Skeletal muscle satellite cell (primary cell): Measurements from ENCODE around the gene C22orf15.
A peak's percentile ranks its signal among the peaks of the same experiment; 100 is the strongest.
"Not testable (repeated sequence)": the region's sequence is repeated elsewhere in the genome, so short reads cannot be mapped to it uniquely, and the experiment has no call there.

Source experiments
- H3K27me3 ChIP-seq: 2 replicates; pipeline ENCODE4 v1.7.0; 2013; ENCODE audit warnings: low read length; ENCODE audit not compliant: control insufficient read depth, insufficient read depth
- H3K36me3 ChIP-seq: 2 replicates; pipeline ENCODE4 v1.7.0; 2013; ENCODE audit warnings: mild to moderate bottlenecking, control low read depth, low read length; ENCODE audit not compliant: insufficient read depth
- H3K4me1 ChIP-seq: 2 replicates; pipeline ENCODE4 v1.7.0; 2013; ENCODE audit warnings: low read length; ENCODE audit not compliant: control insufficient read depth, insufficient read depth
- H3K4me2 ChIP-seq: 2 replicates; pipeline ENCODE4 v1.7.0; 2013; ENCODE audit warnings: mild to moderate bottlenecking, low read length
- H3K4me3 ChIP-seq: 2 replicates; pipeline ENCODE4 v1.7.0; 2013; ENCODE audit warnings: low read length
- H3K9ac ChIP-seq: 2 replicates; pipeline ENCODE4 v1.7.0; 2013; ENCODE audit warnings: mild to moderate bottlenecking, low read depth, low read length, moderate library complexity
- H3K9me3 ChIP-seq: replicated peaks from 2 replicates; pipeline ENCODE4 v1.7.0; 2013; ENCODE audit warnings: mild to moderate bottlenecking, control low read depth, low read length

The C22orf15 gene

DNA sequence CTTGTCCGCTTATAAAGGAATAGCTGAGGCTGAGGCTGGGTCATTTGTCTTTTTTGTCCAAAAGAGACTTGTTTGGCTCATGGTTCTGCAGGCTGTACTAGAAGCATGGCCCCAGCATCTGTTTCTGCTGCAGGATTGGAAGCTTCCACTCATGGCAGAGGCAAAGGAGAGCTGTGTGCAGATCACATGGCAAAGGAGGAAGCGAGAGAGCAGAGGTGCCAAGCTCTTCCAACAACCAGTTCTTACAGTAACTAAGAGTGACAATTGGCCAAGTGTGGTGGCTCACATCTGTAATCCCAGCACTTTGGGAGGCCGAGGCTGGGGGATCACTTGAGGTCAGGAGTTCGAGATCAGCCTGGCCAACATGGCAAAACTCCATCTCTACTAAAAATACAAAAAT lies 34.7 kb upstream of the C22orf15 start:
- H3K27me3 ChIP-seq: peaks cover 12% of the 10 kb centered on the region

DNA sequence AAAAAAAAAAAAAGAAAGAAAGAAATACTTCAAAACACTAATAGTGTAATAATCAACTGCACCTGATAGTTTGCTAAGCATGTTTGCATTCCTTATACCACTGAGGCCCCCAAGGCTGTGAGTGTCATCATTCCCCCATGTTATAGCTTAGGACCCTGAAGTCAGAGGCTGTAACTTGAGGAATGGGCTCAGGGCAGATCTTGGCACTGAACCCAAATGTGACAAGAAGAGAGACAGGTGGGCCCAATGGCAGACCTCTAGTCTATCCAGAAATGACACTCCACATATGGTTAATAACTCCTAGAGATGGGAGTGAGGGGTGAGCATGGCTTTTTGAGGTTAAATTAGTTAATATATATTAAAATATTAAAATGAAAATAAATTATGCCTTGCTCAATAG lies 25.1 kb upstream of the C22orf15 start:
- Histone ChIP-seq H3K4me1 (peaks cover 5% of the 10 kb centered on the region), H3K9me3 (no peaks in the 10 kb centered on the region), H3K4me2 (no peak overlapping the region), H3K27me3 (no peaks in the 10 kb centered on the region), H3K9ac (no peak overlapping the region), H3K36me3 (no peaks in the 10 kb centered on the region), H3K4me3 (no peak overlapping the region)

More for the DNA sequence above, 34.7 kb upstream of the C22orf15 start:
- H3K4me2 ChIP-seq, H3K36me3 ChIP-seq, H3K4me1 ChIP-seq, H3K4me3 ChIP-seq, H3K9me3 ChIP-seq, H3K9ac ChIP-seq: not testable (repeated sequence)

- no peak overlapping the region for H3K9ac ChIP-seq
- H3K4me1 ChIP-seq: peaks cover 14% of the 10 kb centered on the region
- H3K9me3 ChIP-seq: no peaks in the 10 kb centered on the region
- peaks cover 19% of the 10 kb centered on the region for H3K36me3 ChIP-seq
- H3K4me3 ChIP-seq: no peak overlapping the region
- H3K27me3 ChIP-seq: no peaks in the 10 kb centered on the region
- H3K4me2 ChIP-seq: peak overlapping the region; percentile 1
These were observed 20.1 kb upstream of the C22orf15 start for GRCh38 chr22:23742505-23743264.

- no peaks in the 10 kb centered on the region for H3K27me3 ChIP-seq
- peaks cover 19% of the 10 kb centered on the region for H3K36me3 ChIP-seq
- H3K9ac ChIP-seq: no peak overlapping the region
- H3K4me2 ChIP-seq: no peak overlapping the region
- H3K9me3 ChIP-seq: no peaks in the 10 kb centered on the region
- peaks cover 14% of the 10 kb centered on the region for H3K4me1 ChIP-seq
- H3K4me3 ChIP-seq: no peak overlapping the region
These were observed 19.5 kb upstream of the C22orf15 start for GRCh38 chr22:23743303-23743705.

GRCh38 chr22:23744001-23744400 lies 18.8 kb upstream of the C22orf15 start:
- H3K9ac ChIP-seq: no peak overlapping the region
- peaks cover 19% of the 10 kb centered on the region for H3K36me3 ChIP-seq
- H3K9me3 ChIP-seq: no peaks in the 10 kb centered on the region
- peaks cover 14% of the 10 kb centered on the region for H3K4me1 ChIP-seq
- H3K27me3 ChIP-seq: no peaks in the 10 kb centered on the region
- no peak overlapping the region for H3K4me3 ChIP-seq
- no peak overlapping the region for H3K4me2 ChIP-seq

- peaks cover 14% of the 10 kb centered on the region for H3K4me1 ChIP-seq
- no peaks in the 10 kb centered on the region for H3K27me3 ChIP-seq
- H3K36me3 ChIP-seq: peaks cover 19% of the 10 kb centered on the region
- no peak overlapping the region for H3K4me3 ChIP-seq
- H3K9me3 ChIP-seq: no peaks in the 10 kb centered on the region
- no peak overlapping the region for H3K9ac ChIP-seq
- no peak overlapping the region for H3K4me2 ChIP-seq
These were observed 18.3 kb upstream of the C22orf15 start for GRCh38 chr22:23744485-23744884.

GRCh38 chr22:23745791-23746190 lies 17.0 kb upstream of the C22orf15 start:
- H3K36me3 ChIP-seq: peaks cover 19% of the 10 kb centered on the region
- no peaks in the 10 kb centered on the region for H3K9me3 ChIP-seq
- peaks cover 23% of the 10 kb centered on the region for H3K4me1 ChIP-seq
- no peak overlapping the region for H3K9ac ChIP-seq
- H3K4me3 ChIP-seq: no peak overlapping the region
- no peaks in the 10 kb centered on the region for H3K27me3 ChIP-seq
- H3K4me2 ChIP-seq: no peak overlapping the region

DNA sequence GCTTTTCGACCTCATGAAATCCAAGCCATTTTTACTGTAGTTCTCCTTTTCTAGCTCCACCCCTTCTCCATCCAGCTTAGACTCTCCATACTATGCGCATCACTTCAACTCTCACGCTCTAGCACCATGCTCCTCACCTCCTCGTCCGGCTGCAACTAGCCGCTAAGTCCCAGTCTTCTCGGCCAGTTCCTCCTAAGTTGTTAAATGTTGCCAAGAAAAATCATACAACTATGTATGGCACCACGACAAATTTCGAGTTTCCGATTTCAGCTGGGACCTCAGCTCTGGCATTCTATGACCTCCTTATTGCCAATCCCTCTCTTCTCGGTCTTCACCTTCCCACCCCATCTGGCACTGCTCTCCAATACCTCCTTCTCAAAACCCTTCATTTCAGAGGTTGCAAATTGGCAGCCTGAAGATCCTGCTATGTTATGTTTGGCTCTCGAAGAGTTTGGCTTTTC lies 12.9 kb upstream of the C22orf15 start:
- peak overlapping the region; percentile 97 for H3K9ac ChIP-seq
- peaks cover 5% of the 10 kb centered on the region for H3K36me3 ChIP-seq
- H3K27me3 ChIP-seq: no peaks in the 10 kb centered on the region
- H3K4me1 ChIP-seq: peaks cover 15% of the 10 kb centered on the region
- peak overlapping the region; percentile 95 for H3K4me2 ChIP-seq
- H3K4me3 ChIP-seq: peak overlapping the region; percentile 98
- H3K9me3 ChIP-seq: no peaks in the 10 kb centered on the region

DNA sequence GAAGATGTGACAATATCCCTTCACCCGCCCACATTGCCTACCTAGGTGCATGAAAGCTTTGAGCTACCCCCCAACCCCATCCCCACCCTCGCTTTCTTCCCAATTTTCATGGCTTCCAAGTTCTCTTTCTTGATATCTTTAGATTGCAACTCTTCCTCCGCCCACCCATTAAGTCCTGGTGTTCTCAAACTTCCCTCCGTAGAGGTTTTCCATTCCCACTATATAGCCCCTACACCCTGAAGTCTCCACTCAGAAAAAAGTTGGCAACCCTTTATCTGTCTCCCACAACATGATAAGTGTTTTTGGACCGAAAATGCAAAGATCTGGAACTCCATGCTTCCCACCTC lies 12.4 kb upstream of the C22orf15 start:
- Histone ChIP-seq H3K4me3 (peak overlapping the region; percentile 98), H3K9me3 (no peaks in the 10 kb centered on the region), H3K27me3 (no peaks in the 10 kb centered on the region), H3K4me2 (peak overlapping the region; percentile 95), H3K36me3 (no peaks in the 10 kb centered on the region), H3K9ac (peak overlapping the region; percentile 97), H3K4me1 (peaks cover 15% of the 10 kb centered on the region)

DNA sequence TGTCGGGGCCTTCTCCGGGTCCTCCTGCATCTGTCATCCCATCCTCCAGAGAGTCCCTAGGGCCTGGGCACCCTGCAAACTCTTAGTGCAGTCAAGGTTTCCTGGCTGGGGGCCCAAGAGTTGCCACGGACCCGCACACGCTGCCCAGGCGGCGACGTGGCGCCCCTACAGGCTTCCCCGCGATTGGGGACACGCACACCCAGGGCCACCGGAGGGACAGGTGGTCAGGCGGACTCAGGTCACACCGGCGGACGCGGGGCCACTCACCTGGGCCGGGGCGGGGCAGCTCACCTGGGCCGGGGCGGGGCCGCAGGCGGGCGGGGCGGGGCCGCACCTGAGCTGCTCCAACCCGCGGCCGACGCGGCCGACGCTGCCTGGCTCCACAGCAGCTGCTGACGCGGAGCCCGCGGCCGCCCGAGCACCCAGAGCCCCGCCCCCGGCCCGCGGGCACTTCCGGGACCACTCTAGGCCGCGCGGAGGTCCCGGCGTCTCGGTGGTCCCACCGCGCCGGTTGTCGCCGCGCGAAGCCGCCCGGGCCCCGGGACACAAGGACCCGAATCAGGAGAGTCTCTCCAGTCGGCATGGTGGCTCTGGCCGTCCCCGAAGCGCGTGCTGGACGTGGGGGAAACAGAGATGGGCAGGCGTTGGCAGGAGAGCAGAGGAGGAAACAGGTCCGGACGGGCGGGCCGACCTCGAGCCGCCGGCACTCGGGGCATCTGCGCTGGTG lies 11.9 kb upstream of the C22orf15 start, which contains the start of gene ZNF70:
Gene ZNF70 (minus strand): TSS at position 399 of the 727 bp plus-strand sequence. CDS start 5,972 bp downstream, outside the sequence.
- H3K4me1 ChIP-seq: peaks cover 15% of the 10 kb centered on the region

GRCh38 chr22:23751441-23751996 lies 11.3 kb upstream of the C22orf15 start:
- no peaks in the 10 kb centered on the region for H3K36me3 ChIP-seq
- H3K4me3 ChIP-seq: peak overlapping the region; percentile 98
- H3K9me3 ChIP-seq: no peaks in the 10 kb centered on the region
- H3K4me1 ChIP-seq: peaks cover 15% of the 10 kb centered on the region
- peak overlapping the region; percentile 97 for H3K9ac ChIP-seq
- peak overlapping the region; percentile 95 for H3K4me2 ChIP-seq
- H3K27me3 ChIP-seq: no peaks in the 10 kb centered on the region

More for the DNA sequence above, 11.9 kb upstream of the C22orf15 start, which contains the start of gene ZNF70:
- Histone ChIP-seq H3K9ac (peak within 1 kb of the TSS; percentile 97), H3K27me3 (no peaks in the 10 kb centered on the region), H3K4me3 (peak within 1 kb of the TSS; percentile 98), H3K4me2 (peak within 1 kb of the TSS; percentile 95), H3K9me3 (no peaks in the 10 kb centered on the region), H3K36me3 (no peaks in the 10 kb centered on the region)
